Neuron (in vitro differentiated cells): ENCODE data around the gene TMCC3.

ENCODE experiments used
- H2AFZ ChIP-seq: one replicate; pipeline ENCODE4 v1.6.1; 2013; ENCODE audit warnings: low read depth, mild to moderate bottlenecking, inconsistent platforms, low read length, moderate library complexity
- H3K27me3 ChIP-seq: one replicate; pipeline ENCODE4 v1.6.1; 2013; ENCODE audit warnings: low read length; ENCODE audit not compliant: insufficient read depth
- H3K36me3 ChIP-seq: one replicate; pipeline ENCODE4 v1.6.1; 2013; ENCODE audit warnings: low read length; ENCODE audit not compliant: insufficient read depth
- H3K4me1 ChIP-seq: one replicate; pipeline ENCODE4 v1.6.1; 2013; ENCODE audit warnings: low read length; ENCODE audit not compliant: insufficient read depth
- H3K4me3 ChIP-seq: 2 replicates; pipeline ENCODE4 v1.5.1; 2013; ENCODE audit warnings: mild to moderate bottlenecking, low read length, moderate library complexity
- H3K9me3 ChIP-seq: one replicate; pipeline ENCODE4 v1.6.1; 2013; ENCODE audit warnings: low read length

Gene TMCC3

DNA sequence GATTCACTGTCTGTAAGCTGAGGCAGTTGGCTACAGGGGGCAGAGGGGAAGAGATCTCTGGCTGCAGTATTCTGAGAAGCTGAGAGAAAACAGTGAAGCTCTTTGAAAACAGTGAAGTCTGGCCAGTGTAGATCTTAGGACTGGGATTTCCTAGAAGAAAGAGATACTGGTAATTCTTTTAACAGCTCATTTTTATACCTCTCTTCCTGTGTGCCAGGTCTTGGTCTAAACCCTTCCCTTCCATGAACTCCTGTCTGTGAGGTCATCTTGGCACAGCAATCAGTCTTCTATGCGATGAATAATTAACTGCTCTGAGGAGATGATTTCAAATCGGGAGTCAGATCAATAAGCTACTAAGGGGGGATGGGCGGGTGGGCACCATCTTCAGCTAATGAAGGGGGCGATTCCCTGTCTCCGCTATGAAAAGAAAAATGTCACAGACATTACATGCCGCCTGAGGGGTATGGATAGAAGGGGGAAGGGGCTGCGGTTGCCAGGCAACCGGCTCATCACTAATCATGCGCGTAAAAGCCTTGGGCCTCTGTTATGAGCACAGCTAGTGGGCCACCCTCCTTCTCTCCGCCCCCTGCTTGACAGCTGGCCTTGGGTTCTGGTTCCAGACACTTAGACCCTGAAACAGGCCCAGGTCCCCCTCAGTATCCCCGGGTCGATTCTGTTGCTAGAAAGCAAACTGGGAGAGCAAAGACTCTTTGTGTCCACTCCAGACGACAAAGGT, 115.4 kb downstream of the TMCC3 start:
- H3K9me3 ChIP-seq, result no peaks in the 10 kb centered on the region
- peak overlapping the region; percentile 10 for H3K4me3 ChIP-seq
- peaks cover 26% of the 10 kb centered on the region for H3K4me1 ChIP-seq
- no peak overlapping the region for H2AFZ ChIP-seq
- H3K36me3 ChIP-seq, result no peaks in the 10 kb centered on the region
- peaks cover 7% of the 10 kb centered on the region for H3K27me3 ChIP-seq

DNA sequence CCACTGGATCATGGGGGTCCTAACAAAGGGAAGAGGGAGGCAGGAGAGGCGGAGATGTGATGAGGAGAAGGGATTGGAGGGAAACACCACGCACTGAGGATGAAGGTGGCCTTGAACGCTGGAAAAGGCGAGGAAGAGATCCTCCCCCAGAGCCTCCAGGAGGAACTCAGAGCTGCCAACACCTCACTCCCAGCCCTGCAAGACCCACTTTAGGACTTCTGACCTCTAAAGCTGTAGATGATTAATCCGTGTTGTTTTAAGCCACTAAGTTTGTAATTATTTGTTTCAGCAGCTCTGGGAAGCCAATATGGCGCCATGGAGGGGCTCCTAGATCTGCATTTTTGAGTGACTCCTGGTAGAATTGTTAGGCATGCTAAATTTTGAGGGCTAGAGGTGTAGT, 116.1 kb downstream of the TMCC3 start:
- peaks cover 8% of the 10 kb centered on the region for H3K27me3 ChIP-seq
- no peak overlapping the region for H2AFZ ChIP-seq
- peaks cover 26% of the 10 kb centered on the region for H3K4me1 ChIP-seq
- H3K36me3 ChIP-seq, result no peaks in the 10 kb centered on the region
- no peak overlapping the region for H3K4me3 ChIP-seq
- no peaks in the 10 kb centered on the region for H3K9me3 ChIP-seq

GRCh38 chr12:94532490-94533422, 117.6 kb downstream of the TMCC3 start:
- Histone ChIP-seq H3K4me3 (no peak overlapping the region), H2AFZ (no peak overlapping the region), H3K4me1 (peaks cover 26% of the 10 kb centered on the region), H3K36me3 (no peaks in the 10 kb centered on the region), H3K9me3 (no peaks in the 10 kb centered on the region), H3K27me3 (peaks cover 10% of the 10 kb centered on the region)

GRCh38 chr12:94531196-94531720, 119.1 kb downstream of the TMCC3 start:
- H3K36me3 ChIP-seq, result no peaks in the 10 kb centered on the region

GRCh38 chr12:94525951-94526350, 124.4 kb downstream of the TMCC3 start:
- H3K27me3 ChIP-seq, result peaks cover 14% of the 10 kb centered on the region
- H3K4me1 ChIP-seq, result no peaks in the 10 kb centered on the region
- no peaks in the 10 kb centered on the region for H3K9me3 ChIP-seq
- H2AFZ ChIP-seq, result no peak overlapping the region
- H3K36me3 ChIP-seq, result no peaks in the 10 kb centered on the region
- no peak overlapping the region for H3K4me3 ChIP-seq

More at GRCh38 chr12:94531196-94531720, 119.1 kb downstream of the TMCC3 start:
- Histone ChIP-seq H3K4me3 (no peak overlapping the region), H3K9me3 (no peaks in the 10 kb centered on the region), H3K27me3 (peaks cover 10% of the 10 kb centered on the region), H3K4me1 (peaks cover 22% of the 10 kb centered on the region), H2AFZ (no peak overlapping the region)
